Effector memory CD8-positive, alpha-beta T cell (primary cell): Measurements from ENCODE around the gene RPL7A.
"Not testable (repeated sequence)": the region's sequence is repeated elsewhere in the genome, so short reads cannot be mapped to it uniquely, and the experiment has no call there.

Source experiments
- ATAC-seq: fragments of 150-1000 bp; cut with Tn5 transposase; replicated peaks from 2 replicates; pipeline ENCODE4 v1.10.0; 2021; ENCODE audit warnings: mild to moderate bottlenecking, moderate library complexity
- DNase-seq, 3 experiments: peaks; one replicate each; pipeline ENCODE4 v3.0.0; 2021
- H3K27ac Mint-ChIP-seq, 2 donors: one replicate each; pipeline ENCODE4 v1.8.0; 2022; ENCODE audit warnings: mild to moderate bottlenecking in 2 of 2, mixed read lengths in 2 of 2, moderate library complexity in 2 of 2
- H3K27me3 Mint-ChIP-seq, 2 donors: one replicate each; pipeline ENCODE4 v1.8.0; 2022; ENCODE audit warnings: mixed read lengths in 2 of 2
- H3K36me3 Mint-ChIP-seq: one replicate; pipeline ENCODE4 v1.8.0; 2022; ENCODE audit warnings: mild to moderate bottlenecking, moderate library complexity, mixed read lengths; ENCODE audit not compliant: insufficient read depth
- H3K4me1 Mint-ChIP-seq, 2 donors: one replicate each; pipeline ENCODE4 v1.8.0; 2022; ENCODE audit warnings: low read depth in 2 of 2, mixed read lengths in 2 of 2
- H3K4me3 Mint-ChIP-seq, 2 donors: one replicate each; pipeline ENCODE4 v1.8.0; 2022; ENCODE audit warnings: mild to moderate bottlenecking in 2 of 2, mixed read lengths in 2 of 2, moderate library complexity in 2 of 2
- H3K9me3 Mint-ChIP-seq, 2 donors: one replicate each; pipeline ENCODE4 v1.8.0; 2022; ENCODE audit warnings: mixed read lengths in 2 of 2

The RPL7A gene

DNA sequence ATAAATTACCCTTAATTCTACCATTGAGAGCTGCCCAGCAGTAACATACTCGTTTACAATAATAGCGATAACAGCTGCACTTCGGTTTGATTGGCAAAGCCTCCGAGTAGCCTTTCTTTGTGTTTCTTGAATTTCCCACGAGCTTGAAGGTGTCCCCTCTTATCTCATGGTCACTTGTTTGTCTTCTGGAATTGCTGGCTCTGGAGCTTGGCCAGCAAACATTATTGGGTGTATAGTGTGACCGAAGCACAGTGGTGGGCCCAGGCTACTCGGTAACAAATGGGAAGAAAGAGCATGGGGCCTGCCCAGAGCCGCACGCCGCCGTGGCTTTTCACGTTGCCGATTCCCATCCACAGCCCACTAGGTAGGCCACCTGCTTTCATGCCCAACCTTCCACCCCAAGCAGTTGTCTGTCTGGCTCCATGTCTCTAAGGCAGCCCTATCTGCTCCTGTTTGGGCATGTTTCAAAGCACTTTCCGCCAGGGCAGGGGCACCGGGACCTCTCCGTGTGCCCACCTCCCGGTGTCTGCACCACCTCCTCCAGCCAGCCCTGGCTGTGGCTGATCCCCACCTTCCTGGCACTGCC lies 36.8 kb downstream of the RPL7A start:
- no peak for DNase-seq
- Mint-ChIP-seq H3K27me3 (peaks cover 4 to 9% of the 10 kb centered on the region in 2 donors), H3K4me1 (no peaks in the 10 kb centered on the region), H3K27ac (no peak overlapping the region), H3K9me3 (no peaks in the 10 kb centered on the region), H3K4me3 (no peak overlapping the region), H3K36me3 (no peaks in the 10 kb centered on the region)
- no peak for ATAC-seq

DNA sequence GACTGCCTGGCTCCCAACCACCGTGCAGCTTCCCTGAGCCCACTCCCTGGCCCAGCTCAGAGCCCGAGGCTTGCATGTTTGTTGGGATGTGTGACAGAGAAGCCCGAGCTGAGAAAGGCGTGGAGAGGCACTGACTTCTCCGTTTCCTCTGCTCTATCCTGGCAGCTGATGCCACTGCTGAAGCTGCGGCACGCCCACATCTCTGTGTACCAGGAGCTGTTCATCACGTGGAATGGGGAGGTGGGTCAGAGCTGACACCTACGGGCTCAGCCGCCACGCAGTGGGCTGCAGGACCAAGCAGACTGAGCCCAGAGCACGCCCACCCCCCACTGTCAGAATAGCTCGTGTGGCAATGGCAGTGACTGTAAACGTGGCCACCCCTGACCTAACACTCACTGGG lies 37.4 kb downstream of the RPL7A start:
- Mint-ChIP-seq H3K9me3 (no peaks in the 10 kb centered on the region), H3K4me3 (no peak overlapping the region), H3K27ac (no peak overlapping the region), H3K27me3 (peaks cover 10 to 15% of the 10 kb centered on the region in 2 donors), H3K36me3 (no peaks in the 10 kb centered on the region), H3K4me1 (no peaks in the 10 kb centered on the region)
- DNase-seq: no peak
- no peak for ATAC-seq

- Mint-ChIP-seq H3K9me3 (no peaks in the 10 kb centered on the region), H3K27ac (no peak overlapping the region)
- ATAC-seq: no peak
Observed at GRCh38 chr9:133386338-133386737, 38.3 kb downstream of the RPL7A start.

DNA sequence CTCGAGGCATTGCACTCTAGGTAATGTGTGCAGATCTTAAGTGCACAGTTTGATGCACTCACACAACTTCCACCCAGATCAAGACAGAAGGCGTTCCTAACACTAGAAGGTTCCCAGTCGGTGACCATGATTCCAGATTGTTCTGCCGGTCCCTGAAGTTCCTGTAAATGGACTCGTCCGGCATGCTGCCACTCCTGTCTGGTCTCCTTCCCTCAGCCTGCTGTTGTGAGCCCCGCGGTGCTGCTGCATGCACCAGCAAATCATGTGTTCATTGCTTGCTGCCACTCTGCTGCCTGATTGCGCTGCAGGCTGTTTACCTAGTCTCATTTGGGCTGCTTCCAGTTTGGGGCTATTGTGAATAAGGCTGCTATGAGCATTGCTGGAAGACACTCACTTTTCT lies 39.7 kb downstream of the RPL7A start:
- Mint-ChIP-seq H3K4me1 (no peaks in the 10 kb centered on the region), H3K27ac (no peak overlapping the region), H3K9me3 (no peaks in the 10 kb centered on the region)

More at GRCh38 chr9:133386338-133386737, 38.3 kb downstream of the RPL7A start:
- Mint-ChIP-seq H3K36me3 (no peaks in the 10 kb centered on the region), H3K4me3 (no peak overlapping the region), H3K4me1 (no peaks in the 10 kb centered on the region), H3K27me3 (peaks cover 10 to 21% of the 10 kb centered on the region in 2 donors)
- DNase-seq: no peak

DNA sequence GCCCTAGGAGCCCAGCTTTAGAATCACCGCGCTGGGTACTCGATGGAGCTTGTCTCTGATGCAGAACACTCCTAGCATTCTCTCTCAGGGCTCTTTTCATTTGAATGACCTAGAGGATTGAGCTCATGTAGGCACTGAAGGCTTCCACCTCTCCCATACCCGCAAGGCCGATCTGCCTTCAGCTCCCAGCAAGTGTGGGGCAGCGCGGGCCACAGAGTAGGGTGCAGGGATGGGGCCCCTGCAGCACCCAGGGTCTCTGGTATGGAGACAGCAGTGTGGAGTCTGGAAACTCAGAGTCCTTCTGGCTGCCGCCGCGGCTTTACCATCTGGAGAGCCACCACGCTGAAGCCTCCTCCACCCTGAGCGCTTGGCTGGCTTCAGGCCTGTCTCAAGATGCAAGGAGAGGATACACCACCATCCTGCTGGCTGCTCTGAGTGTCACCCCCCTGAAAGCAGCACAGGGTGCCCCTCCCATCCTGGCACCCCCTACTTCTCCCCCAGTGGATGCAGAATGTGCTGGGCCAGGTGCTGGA lies 41.1 kb downstream of the RPL7A start:
- Mint-ChIP-seq H3K4me1 (no peaks in the 10 kb centered on the region), H3K9me3 (no peaks in the 10 kb centered on the region), H3K27ac (no peak overlapping the region), H3K27me3 (peaks cover 10 to 21% of the 10 kb centered on the region in 2 donors), H3K4me3 (no peak overlapping the region), H3K36me3 (no peaks in the 10 kb centered on the region)
- no peak for ATAC-seq
- no peak for DNase-seq

More for the DNA sequence above, 39.7 kb downstream of the RPL7A start:
- Mint-ChIP-seq H3K4me3 (no peak overlapping the region), H3K36me3 (no peaks in the 10 kb centered on the region), H3K27me3 (peaks cover 10 to 21% of the 10 kb centered on the region in 2 donors)
- ATAC-seq (no peak), DNase-seq (no peak)

DNA sequence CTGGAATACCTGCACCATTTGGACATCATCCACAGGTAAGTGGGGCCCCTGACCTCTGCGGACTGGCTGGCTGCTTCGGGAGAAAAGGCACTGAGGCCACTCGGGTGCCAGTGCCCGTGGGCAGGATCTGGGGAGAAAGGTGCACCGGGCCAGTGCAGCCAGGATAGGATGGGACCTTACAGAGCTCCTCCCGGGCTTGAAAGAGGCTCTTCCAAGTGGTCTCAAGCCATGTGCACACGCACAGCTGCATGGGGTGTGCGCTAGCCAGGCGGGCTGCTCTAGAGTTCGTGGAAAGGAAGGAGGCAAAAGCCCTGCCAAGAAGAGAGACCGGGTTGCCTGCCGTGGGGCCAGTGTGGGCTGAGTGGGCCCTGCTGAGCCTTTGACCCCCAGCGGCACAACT lies 41.5 kb downstream of the RPL7A start:
- peaks cover 10 to 24% of the 10 kb centered on the region in 2 donors for H3K27me3 Mint-ChIP-seq
- no peaks in the 10 kb centered on the region for H3K9me3 Mint-ChIP-seq
- no peak for DNase-seq
- no peaks in the 10 kb centered on the region for H3K36me3 Mint-ChIP-seq
- no peaks in the 10 kb centered on the region for H3K4me1 Mint-ChIP-seq
- ATAC-seq: no peak
- no peak overlapping the region for H3K27ac Mint-ChIP-seq
- H3K4me3 Mint-ChIP-seq: no peak overlapping the region

DNA sequence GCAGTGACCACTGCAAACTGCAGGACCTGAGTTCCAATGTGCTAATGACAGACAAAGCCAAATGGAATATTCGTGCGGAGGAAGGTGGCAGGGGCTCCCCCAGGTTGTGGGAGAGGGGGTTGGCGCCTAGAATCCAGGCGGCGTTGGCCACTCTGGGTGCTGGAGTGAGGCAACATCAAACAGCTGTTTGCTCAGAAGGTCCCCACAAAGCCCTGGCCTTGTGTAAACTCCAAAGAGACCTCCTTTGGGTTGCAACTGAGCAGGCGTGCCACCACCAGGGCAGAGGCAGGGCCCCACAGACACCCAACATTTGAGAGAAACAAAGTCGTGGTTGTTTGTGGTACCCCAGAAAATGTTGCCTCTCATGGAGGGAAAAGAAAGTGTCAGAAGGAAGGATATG lies 42.7 kb downstream of the RPL7A start:
- Mint-ChIP-seq H3K4me3 (no peak overlapping the region), H3K27ac (no peak overlapping the region), H3K36me3 (no peaks in the 10 kb centered on the region), H3K4me1 (peaks cover 0 to 1% of the 10 kb centered on the region in 2 donors), H3K9me3 (no peaks in the 10 kb centered on the region), H3K27me3 (peaks cover 10 to 36% of the 10 kb centered on the region in 2 donors)
- no peak for DNase-seq
- ATAC-seq: no peak

- not testable (repeated sequence) for H3K4me3 Mint-ChIP-seq, H3K27ac Mint-ChIP-seq, H3K4me1 Mint-ChIP-seq, H3K36me3 Mint-ChIP-seq, DNase-seq, ATAC-seq, H3K9me3 Mint-ChIP-seq
- peaks cover 10 to 37% of the 10 kb centered on the region in 2 donors for H3K27me3 Mint-ChIP-seq
Observed at GRCh38 chr9:133391449-133391848, 43.4 kb downstream of the RPL7A start.

GRCh38 chr9:133392308-133392707 lies 44.3 kb downstream of the RPL7A start:
- not testable (repeated sequence) for ATAC-seq, H3K36me3 Mint-ChIP-seq, H3K27ac Mint-ChIP-seq, H3K9me3 Mint-ChIP-seq, H3K4me3 Mint-ChIP-seq, DNase-seq, H3K4me1 Mint-ChIP-seq
- H3K27me3 Mint-ChIP-seq: peaks cover 10 to 37% of the 10 kb centered on the region in 2 donors

DNA sequence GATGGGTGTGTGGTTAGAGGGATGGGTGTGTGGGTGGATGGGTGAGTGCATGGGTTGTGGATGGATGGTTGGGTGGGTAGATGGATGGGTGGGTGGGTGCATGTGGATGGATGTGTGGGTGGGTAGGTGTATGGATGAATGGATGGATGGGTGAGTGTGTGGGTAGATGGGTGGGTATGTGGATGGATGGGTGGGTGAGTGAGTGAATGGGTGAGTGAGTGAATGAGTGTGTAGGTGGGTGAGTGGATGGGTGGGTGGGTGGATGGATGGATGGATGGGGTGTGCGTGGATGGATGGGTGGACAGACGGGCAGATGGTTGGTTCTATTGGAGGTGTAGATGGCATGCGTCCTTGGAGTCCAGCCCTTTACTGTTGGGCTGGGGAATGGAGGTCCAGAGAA lies 45.4 kb downstream of the RPL7A start:
- Mint-ChIP-seq H3K4me1 (peaks cover 0 to 1% of the 10 kb centered on the region in 2 donors), H3K27me3 (peaks cover 10 to 37% of the 10 kb centered on the region in 2 donors), H3K36me3 (no peaks in the 10 kb centered on the region), H3K4me3 (no peak overlapping the region), H3K9me3 (no peaks in the 10 kb centered on the region), H3K27ac (no peak overlapping the region)
- no peak for ATAC-seq
- no peak for DNase-seq

DNA sequence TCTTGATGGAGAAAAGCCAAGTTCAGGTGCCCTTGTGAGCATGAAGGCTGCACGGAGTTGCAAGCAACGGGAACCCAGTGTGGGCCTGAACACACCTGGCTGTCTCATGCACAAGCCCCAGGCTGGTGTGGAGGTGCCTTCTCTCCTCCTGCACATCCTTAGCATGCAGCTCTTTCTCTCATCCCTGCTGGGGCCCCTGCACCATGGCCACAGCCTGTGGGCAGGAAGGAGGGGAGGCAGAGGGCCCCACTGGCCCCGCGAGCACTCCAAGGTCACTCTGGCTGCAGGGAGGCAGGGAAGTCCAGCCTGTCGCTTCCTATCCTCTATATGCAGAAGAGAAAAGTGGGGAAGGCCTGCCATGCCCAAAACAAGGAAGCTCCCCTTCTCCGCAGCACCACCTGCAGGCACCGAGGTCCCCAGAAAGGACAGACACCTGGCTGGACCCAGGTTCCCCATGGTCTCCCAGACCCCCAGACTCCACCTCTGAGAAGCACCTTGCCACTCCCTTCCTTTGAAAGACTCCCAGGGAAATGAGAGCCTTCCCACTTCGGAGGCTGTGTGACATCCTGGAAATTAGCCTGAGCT lies 46.8 kb downstream of the RPL7A start:
- Mint-ChIP-seq H3K4me1 (peaks cover 0 to 1% of the 10 kb centered on the region in 2 donors), H3K27me3 (peaks cover 7 to 29% of the 10 kb centered on the region in 2 donors), H3K4me3 (no peak overlapping the region), H3K27ac (no peak overlapping the region), H3K36me3 (no peaks in the 10 kb centered on the region), H3K9me3 (no peaks in the 10 kb centered on the region)
- DNase-seq (no peak), ATAC-seq (no peak)

DNA sequence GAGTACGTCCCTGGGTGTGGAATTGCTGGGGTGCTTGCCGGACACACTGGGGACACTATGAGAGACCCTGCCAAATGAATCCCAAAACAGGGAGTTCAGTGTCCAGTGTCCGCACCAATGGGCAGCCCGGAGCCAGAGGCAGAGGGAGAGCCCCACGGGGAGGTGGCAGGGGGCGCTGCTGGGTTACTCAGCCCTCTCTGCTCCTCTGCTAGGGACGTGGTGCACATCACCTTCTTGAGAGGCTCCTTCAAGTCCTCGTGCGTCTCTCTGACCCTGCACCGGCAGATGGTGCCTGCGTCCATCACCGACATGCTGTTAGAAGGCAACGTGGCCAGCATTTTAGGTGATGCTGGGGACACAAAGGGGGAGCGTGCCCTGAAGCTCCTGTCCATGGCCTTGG lies 48.9 kb downstream of the RPL7A start:
- Mint-ChIP-seq H3K36me3 (no peaks in the 10 kb centered on the region), H3K27me3 (peaks cover 0 to 16% of the 10 kb centered on the region in 2 donors), H3K9me3 (no peaks in the 10 kb centered on the region), H3K4me1 (peaks cover 2 to 3% of the 10 kb centered on the region in 2 donors), H3K4me3 (no peak overlapping the region), H3K27ac (no peak overlapping the region)
- DNase-seq (no peak), ATAC-seq (no peak)

DNA sequence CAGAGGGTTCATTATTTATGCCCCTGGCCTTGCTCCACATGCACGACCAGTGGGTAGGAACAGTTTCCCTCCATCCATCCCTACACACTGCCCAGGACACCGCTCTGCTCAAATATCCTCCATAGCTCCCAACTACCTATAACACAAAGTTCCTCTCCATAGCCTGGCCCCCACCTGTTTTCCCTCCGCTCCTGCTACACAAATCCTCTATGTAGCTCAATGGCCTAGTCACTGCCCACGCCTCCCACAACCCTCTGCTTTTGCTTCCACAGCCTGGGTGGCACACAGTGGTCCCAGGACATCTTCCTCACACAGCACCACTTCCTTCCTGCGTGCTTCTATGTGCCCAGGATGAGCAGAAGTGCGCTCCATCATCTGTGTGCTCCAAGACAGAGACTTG lies 49.4 kb downstream of the RPL7A start:
- H3K9me3 Mint-ChIP-seq: no peaks in the 10 kb centered on the region

DNA sequence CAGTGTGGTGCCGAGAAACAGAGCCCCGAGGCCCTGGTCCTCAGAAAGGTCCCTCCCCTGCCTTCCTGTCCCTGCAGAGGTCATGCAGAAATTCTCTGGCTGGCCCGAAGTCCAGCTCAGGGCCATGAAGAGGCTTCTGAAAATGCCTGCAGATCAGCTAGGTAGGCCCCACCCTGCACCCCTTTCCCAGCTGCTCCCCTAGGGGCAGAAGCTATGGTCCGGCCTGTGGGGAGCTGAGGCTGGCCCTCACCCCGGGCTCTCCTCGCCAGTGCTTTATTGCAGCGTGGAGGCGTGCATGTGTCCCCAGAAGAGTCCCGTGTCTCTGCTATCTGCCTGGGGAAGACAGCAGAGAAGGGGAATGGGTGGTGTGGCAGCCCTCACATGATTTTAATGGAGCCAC lies 49.9 kb downstream of the RPL7A start:
- Mint-ChIP-seq H3K36me3 (no peaks in the 10 kb centered on the region), H3K27me3 (peaks cover 0 to 16% of the 10 kb centered on the region in 2 donors), H3K4me1 (peaks cover 3% of the 10 kb centered on the region in 2 donors), H3K9me3 (no peaks in the 10 kb centered on the region), H3K4me3 (no peak overlapping the region), H3K27ac (no peak overlapping the region)
- no peak for DNase-seq
- no peak for ATAC-seq

More for the DNA sequence above, 49.4 kb downstream of the RPL7A start:
- Mint-ChIP-seq H3K4me1 (peaks cover 3% of the 10 kb centered on the region in 2 donors), H3K27me3 (peaks cover 0 to 16% of the 10 kb centered on the region in 2 donors), H3K36me3 (no peaks in the 10 kb centered on the region), H3K4me3 (no peak overlapping the region), H3K27ac (no peak overlapping the region)
- ATAC-seq: no peak
- no peak for DNase-seq
